ENCODE results near the gene TLR9.

Gene TLR9

DNA sequence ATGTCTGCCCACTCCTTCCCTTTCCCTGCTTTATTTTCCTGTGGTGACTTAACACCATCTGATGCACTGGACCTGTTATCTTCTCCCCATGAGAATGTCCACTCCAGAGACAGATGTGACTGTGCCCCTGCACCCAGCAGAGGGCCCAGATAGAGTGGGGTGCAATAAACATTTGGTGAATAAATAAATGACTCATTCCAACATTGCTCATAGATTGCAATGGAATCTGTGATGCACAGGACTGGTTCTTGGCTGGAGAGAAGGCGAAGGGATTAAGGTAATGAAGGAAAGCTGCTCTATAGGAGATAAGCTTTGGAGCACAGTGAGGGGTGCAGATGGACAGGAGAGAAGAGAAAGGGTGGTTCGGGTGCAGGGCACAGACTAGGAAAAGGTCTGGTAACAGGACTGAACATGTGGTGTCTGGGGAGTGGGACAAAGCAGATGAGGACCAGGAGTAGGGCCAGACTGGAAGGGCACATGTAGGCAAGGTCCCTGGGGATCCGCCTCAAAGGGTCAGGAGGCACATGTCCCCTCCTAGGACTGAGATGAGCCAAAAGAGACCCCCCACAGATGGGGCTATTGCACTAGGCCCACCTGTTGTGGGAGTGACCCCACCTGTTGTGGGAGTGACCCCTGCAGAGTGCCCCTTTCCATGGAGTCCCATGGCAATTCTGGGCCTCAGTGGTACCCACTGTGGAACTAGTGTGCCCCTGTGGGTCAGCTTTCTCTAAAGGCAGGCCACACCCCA is 53.8 kb downstream of the TLR9 start:
- DNase-seq: no peak
